ENCODE results near the gene BANF1.

Gene BANF1

DNA sequence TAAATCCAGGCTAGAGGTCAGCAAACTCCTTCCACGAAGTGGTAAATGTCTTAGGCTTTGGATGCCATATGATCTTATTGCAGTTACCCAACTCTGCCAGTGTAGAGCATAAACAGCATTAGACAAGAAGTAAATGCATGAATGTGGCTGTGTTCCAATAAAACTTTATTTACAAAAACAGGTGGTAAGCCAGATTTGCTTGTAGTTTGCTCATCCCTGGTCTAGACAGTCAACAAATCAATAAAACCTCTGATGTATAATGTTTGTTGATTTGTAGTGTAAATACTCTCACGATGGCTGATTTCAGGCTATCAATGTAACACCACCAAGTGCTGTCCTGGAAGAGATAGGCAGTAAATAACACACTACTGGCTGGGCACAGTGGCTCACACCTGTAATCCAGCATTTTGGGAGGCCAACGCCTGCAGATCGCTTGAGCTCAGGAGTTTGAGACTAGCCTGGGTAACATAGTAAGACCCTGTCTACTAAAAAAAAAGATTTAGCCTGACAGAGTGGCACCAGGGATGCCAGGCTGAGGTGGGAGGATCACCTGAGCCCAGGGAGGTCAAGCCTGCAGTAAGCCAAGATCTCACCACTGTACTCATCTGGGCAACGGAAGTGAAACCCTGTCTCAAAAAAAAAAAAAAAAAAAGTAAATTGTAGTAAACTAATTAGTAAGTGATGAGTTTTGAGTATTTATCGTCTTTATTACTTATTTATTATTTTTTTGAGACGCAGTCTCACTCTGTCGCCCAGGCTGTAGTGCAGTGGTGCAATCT is 30.8 kb downstream of the BANF1 start:
- H3K27ac Mint-ChIP-seq: no peak overlapping the region
- no peak overlapping the region for H3K4me3 Mint-ChIP-seq
- no peaks in the 10 kb centered on the region for H3K36me3 Mint-ChIP-seq (ENCODE audit: low read depth)
- H3K27me3 Mint-ChIP-seq (ENCODE audit: low read depth): peaks cover 3% of the 10 kb centered on the region
- H3K4me1 Mint-ChIP-seq (ENCODE audit: low read depth): no peaks in the 10 kb centered on the region
- H3K9me3 Mint-ChIP-seq: no peaks in the 10 kb centered on the region

DNA sequence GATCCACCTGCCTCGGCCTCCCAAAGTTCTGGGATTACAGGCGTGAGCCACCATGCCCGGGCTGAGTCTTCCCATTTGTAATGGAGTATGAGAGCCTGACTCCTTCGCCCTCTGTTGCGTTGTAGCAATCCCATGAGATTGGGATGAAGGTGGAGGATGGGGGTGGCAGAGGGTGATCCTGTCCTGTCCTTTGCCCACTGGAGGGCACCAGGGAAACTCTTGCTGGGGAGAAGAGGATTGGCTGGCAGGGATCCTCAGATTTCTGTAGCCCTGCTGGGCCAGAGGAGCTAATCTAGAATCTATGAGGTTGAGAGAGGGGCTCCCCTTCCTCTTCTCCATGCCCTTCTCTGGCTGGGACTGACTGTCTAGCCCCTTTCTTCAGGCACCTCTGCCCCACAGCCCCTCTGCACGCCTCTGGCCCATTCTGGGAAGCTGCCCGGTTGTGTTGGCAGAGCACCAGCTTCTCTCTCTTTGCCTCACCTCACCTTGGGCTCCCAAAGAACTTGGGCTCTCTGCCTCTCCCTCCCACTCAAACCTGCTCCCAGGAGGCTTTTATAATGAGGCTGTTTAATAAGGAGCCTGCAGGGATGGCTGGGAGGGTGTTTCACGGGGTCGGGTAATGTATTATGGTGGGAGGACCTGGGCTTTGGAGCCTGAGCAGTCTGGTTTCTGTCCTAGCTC is 33.5 kb downstream of the BANF1 start:
- no peaks in the 10 kb centered on the region for H3K4me1 Mint-ChIP-seq (ENCODE audit: low read depth)
- peaks cover 8% of the 10 kb centered on the region for H3K27me3 Mint-ChIP-seq (ENCODE audit: low read depth)
- H3K9me3 Mint-ChIP-seq: no peaks in the 10 kb centered on the region
- no peaks in the 10 kb centered on the region for H3K36me3 Mint-ChIP-seq (ENCODE audit: low read depth)
- H3K4me3 Mint-ChIP-seq: no peak overlapping the region
- no peak overlapping the region for H3K27ac Mint-ChIP-seq

DNA sequence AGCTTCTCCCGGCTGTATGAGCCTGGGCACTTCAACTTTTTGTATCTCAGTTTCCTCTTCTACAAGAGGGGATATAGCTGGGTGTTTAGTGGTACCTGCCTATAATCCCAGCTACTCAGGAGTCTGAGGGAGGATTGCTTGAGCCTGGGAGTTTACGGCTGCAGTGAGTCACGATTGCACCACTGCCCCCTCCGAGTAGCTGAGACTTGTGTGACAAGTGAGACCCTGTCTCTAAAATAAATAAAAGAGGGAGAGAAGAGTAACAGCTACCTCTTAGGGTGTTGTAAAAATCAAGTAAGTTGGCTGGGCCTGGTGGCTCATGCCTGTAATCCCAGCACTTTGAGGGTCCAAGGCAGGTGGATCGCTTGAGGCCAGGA is 34.0 kb downstream of the BANF1 start:
- no peak overlapping the region for H3K27ac Mint-ChIP-seq
- no peaks in the 10 kb centered on the region for H3K4me1 Mint-ChIP-seq (ENCODE audit: low read depth)
- no peaks in the 10 kb centered on the region for H3K36me3 Mint-ChIP-seq (ENCODE audit: low read depth)

DNA sequence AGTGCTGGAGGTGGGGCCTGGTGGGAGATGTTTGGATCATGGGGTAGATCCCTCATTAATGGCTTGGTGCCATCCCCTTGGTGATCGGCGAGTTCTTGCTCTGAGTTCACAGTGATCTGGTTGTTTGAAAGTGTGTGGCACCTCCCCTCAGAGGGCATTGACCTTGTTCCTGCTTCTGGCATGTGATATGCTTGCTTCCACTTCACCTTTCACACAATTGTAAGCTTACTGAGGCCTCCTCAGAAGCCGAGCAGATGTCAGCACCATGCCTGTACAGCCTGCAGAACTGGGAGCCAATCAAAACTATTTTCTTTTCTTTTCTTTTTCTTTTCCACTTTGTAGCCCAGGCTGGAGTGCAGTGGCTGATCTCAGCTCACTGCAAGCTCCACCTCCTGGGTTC is 35.0 kb downstream of the BANF1 start:
- Mint-ChIP-seq H3K27ac (no peak overlapping the region), H3K4me1 (ENCODE audit: low read depth) (no peaks in the 10 kb centered on the region), H3K27me3 (ENCODE audit: low read depth) (peaks cover 8% of the 10 kb centered on the region), H3K4me3 (no peak overlapping the region), H3K36me3 (ENCODE audit: low read depth) (no peaks in the 10 kb centered on the region), H3K9me3 (no peaks in the 10 kb centered on the region)

More for the DNA sequence above, 34.0 kb downstream of the BANF1 start:
- H3K9me3 Mint-ChIP-seq: no peaks in the 10 kb centered on the region
- no peak overlapping the region for H3K4me3 Mint-ChIP-seq
- peaks cover 8% of the 10 kb centered on the region for H3K27me3 Mint-ChIP-seq (ENCODE audit: low read depth)

DNA sequence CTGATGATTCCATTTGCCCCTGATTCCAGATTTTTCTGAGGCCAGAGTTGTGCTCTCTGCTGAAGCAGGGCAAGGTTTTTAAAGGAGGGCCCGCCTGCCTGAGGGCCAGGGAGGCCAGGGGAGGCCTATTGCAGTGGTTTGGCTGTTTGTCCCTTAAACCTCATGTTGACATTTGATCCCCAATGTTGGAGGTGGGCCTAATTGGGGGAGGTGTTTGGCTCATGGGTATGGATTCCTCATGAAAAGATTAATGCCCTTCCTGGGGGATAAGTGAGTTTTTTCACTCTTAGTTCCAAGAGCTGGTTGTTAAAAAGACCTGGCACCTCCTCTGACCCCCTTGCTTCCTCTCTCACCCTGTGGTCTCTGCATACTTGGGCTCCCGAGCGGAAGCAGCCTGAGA is 37.5 kb downstream of the BANF1 start:
- Mint-ChIP-seq H3K27ac (no peak overlapping the region), H3K4me1 (ENCODE audit: low read depth) (peaks cover 4% of the 10 kb centered on the region), H3K9me3 (no peaks in the 10 kb centered on the region), H3K4me3 (no peak overlapping the region), H3K36me3 (ENCODE audit: low read depth) (no peaks in the 10 kb centered on the region), H3K27me3 (ENCODE audit: low read depth) (peaks cover 6% of the 10 kb centered on the region)

DNA sequence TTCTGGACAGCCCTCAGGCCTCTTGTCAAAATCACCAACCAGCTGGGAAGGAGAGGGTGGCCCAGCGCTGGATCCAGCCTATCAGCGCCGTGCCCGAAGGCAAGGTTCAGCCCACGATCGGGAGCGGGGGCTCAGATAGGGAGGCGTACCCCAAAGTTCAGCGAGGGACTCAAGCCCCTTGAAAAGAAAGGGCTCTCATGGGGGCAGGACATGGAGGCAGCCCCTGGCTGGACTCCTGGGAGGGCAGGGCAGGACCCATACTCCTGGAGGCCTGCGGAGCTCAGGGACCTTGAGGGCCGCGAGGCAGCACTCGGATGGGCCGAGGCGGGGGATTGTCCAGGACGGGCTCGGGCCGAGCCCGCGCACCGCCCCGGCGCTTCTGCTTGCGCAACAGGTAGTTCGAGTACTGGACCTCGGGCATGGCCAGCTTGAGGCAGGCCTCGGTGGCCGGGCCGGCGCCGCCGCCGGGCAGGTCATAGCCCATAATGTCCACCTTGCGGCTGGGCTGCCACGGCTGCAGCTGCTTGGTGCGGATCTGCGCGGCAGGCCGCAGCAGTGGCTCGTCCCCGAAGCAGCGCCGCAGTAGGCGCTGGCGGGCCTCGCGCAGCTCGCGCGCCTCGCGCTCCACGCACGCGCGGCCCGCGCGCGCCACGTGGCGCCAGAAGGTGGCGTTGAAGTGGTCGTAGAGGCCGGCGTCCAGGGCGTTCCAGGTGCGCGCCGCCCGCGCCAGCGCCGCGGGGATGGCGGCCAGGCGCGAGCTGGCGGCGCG is 40.1 kb downstream of the BANF1 start:
- Mint-ChIP-seq H3K4me1 (ENCODE audit: low read depth) (peaks cover 9% of the 10 kb centered on the region), H3K27me3 (ENCODE audit: low read depth) (peaks cover 5% of the 10 kb centered on the region), H3K4me3 (no peak overlapping the region), H3K27ac (no peak overlapping the region), H3K9me3 (no peaks in the 10 kb centered on the region), H3K36me3 (ENCODE audit: low read depth) (no peaks in the 10 kb centered on the region)

DNA sequence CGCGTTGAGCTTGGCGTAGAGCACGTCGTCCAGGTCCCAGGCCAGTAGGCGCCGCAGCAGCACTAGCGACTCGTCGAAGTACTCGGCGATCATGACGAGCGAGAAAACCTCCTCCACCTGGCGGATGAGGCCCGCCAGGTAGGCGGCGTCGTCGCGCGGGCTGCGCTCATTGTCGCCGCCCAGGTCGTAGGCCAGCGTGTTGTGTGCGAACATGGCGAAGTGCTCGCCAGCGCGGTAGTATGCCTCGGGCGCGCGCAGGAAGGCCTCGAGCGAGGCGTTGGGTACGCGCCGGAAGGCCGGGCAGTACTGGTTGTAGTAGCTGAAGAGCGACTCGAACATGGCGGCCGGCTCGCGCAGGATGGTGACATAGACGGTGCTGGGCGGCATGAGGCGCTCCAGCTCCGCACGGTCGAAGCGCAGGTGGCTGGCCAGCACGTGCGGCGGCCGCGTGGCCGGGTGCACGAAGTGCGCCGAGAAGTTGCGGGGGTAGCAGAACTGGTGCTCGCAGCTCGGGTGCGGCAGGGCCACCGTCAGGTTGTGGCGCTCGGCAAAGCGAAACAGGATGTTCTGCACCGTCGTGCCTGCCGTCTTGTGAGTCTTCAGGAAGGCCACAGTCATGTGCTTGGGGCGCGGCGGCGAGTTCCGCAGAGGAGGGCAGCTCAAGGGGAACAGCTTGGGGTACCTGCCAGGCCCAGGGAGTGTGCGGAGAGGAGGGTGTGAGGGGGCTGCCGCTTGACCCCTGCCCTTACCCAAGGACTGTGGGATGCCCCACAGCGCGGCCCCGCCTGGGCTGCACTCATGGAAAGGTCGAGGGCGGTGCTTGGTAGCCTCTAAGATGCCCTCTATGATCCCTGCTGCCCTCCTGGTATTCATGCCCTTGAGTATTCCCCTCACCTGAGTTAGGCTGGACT is 40.9 kb downstream of the BANF1 start:
- H3K27ac Mint-ChIP-seq: no peak overlapping the region
- H3K9me3 Mint-ChIP-seq: no peaks in the 10 kb centered on the region
- H3K4me1 Mint-ChIP-seq (ENCODE audit: low read depth): peaks cover 9% of the 10 kb centered on the region
- H3K4me3 Mint-ChIP-seq: no peak overlapping the region
- H3K27me3 Mint-ChIP-seq (ENCODE audit: low read depth): peaks cover 5% of the 10 kb centered on the region
- no peaks in the 10 kb centered on the region for H3K36me3 Mint-ChIP-seq (ENCODE audit: low read depth)

DNA sequence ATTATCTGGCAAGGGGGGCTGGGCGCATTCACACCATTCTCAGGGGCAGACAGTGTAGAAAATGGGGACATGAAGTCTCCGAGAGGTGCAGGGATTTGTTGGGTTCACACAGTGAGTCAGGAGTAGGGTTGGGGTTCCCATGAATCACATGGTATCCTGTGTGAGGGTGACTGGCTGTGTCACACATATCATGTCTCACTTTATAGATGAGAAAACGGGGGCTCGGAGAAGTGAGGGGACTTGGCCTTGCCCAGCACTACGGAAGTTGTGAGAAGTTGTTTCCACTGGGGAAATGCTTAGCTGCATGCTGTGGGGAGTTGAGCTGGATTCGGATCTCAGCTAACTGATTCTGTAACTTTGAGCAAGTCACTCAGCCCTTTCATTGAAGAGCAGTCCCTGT is 42.5 kb downstream of the BANF1 start:
- Mint-ChIP-seq H3K9me3 (no peaks in the 10 kb centered on the region), H3K4me3 (peak overlapping the region; percentile 1), H3K27me3 (ENCODE audit: low read depth) (peaks cover 5% of the 10 kb centered on the region), H3K4me1 (ENCODE audit: low read depth) (peaks cover 14% of the 10 kb centered on the region), H3K36me3 (ENCODE audit: low read depth) (no peaks in the 10 kb centered on the region), H3K27ac (no peak overlapping the region)

DNA sequence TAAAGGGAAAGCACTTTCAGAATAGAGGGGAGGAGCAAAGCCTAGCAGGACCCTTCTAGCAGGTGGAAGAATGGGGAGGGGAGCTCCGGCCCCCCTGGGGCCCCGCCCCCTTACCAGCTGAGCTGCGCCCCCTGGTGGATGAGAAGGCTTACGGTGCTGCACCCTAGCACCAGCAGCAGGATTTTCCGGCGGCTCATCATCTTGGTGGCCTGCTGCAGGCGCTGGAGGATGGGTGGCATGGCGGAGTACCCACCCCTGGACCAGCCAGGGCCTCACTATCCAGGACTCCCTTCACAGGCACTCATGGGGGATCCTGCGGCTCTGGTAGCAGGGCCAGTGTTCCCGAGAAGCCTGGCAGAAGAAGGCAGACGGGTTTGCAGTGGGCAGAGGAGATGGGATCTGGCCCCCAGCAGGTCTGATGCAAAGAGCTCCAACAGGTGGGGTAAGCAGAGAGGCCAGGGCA is 42.9 kb downstream of the BANF1 start:
- H3K4me3 Mint-ChIP-seq: peak overlapping the region; percentile 1
- peaks cover 14% of the 10 kb centered on the region for H3K4me1 Mint-ChIP-seq (ENCODE audit: low read depth)

DNA sequence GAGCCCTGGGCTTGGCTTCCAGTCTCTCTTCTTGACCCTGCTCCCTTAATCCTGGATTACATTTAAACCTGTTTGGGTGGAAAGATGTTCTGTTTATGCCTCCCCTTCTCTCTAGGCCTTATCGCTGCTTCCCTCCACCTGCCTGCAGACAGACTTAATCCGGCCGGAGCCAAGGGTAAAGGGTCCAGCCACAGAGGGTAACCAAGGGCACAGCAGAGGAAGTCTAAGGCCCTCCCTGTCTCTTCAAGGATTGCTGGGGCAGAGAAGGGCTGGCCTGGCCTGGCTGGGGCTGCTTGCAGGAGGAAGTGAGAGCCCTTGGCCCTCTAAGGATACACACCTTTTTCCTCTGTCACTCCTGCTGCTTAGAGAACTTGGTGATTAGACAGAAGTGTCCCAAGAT is 44.6 kb downstream of the BANF1 start:
- peaks cover 5% of the 10 kb centered on the region for H3K27me3 Mint-ChIP-seq (ENCODE audit: low read depth)
- no peaks in the 10 kb centered on the region for H3K9me3 Mint-ChIP-seq
- no peak overlapping the region for H3K4me3 Mint-ChIP-seq
- peaks cover 25% of the 10 kb centered on the region for H3K4me1 Mint-ChIP-seq (ENCODE audit: low read depth)
- no peaks in the 10 kb centered on the region for H3K36me3 Mint-ChIP-seq (ENCODE audit: low read depth)
- no peak overlapping the region for H3K27ac Mint-ChIP-seq

More for the DNA sequence above, 42.9 kb downstream of the BANF1 start:
- H3K9me3 Mint-ChIP-seq: no peaks in the 10 kb centered on the region
- H3K27ac Mint-ChIP-seq: no peak overlapping the region
- H3K27me3 Mint-ChIP-seq (ENCODE audit: low read depth): peaks cover 5% of the 10 kb centered on the region
- no peaks in the 10 kb centered on the region for H3K36me3 Mint-ChIP-seq (ENCODE audit: low read depth)

DNA sequence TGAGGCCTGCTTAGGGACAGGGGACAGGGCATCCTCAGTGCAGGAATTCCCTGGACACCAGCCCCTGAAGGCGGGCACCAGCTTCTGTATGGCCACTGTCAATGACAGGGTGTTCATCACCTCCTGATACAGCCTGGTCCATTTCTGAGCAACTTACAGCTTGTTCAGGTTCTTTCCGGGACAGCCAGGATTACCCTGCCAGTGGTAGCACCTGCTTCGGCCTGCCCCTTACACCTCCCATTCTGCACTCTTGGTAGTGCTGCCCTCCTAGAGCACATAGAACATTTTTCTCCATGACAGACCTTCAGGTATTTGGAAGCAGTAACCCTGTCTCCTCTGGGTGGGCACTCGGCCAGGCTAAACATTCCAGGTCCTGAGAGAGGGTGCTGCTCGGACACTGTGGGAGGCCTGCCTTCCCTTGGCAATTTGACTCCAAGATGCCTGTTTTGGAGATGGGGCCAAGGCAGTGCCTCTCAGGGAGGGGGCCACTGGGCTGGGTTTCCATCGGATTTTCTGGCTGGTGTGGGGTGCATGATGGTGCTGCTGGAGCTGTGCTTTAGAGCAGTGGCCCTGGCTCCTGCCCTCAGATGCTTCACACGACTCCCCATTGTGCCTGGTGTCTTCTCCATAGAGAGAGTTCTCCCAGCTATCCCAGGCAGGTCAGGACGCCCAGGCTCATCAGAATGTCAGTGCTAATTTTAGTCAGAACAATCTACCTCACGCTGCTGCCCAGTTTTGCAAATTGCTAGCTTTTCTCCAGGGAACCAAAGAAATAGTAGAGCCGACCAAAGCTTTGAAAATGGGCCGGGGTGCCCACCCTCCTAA is 45.5 kb downstream of the BANF1 start:
- peaks cover 5% of the 10 kb centered on the region for H3K27me3 Mint-ChIP-seq (ENCODE audit: low read depth)
- no peak overlapping the region for H3K4me3 Mint-ChIP-seq
- H3K4me1 Mint-ChIP-seq (ENCODE audit: low read depth): peaks cover 29% of the 10 kb centered on the region
- no peaks in the 10 kb centered on the region for H3K9me3 Mint-ChIP-seq
- no peak overlapping the region for H3K27ac Mint-ChIP-seq
- H3K36me3 Mint-ChIP-seq (ENCODE audit: low read depth): peaks cover 6% of the 10 kb centered on the region

DNA sequence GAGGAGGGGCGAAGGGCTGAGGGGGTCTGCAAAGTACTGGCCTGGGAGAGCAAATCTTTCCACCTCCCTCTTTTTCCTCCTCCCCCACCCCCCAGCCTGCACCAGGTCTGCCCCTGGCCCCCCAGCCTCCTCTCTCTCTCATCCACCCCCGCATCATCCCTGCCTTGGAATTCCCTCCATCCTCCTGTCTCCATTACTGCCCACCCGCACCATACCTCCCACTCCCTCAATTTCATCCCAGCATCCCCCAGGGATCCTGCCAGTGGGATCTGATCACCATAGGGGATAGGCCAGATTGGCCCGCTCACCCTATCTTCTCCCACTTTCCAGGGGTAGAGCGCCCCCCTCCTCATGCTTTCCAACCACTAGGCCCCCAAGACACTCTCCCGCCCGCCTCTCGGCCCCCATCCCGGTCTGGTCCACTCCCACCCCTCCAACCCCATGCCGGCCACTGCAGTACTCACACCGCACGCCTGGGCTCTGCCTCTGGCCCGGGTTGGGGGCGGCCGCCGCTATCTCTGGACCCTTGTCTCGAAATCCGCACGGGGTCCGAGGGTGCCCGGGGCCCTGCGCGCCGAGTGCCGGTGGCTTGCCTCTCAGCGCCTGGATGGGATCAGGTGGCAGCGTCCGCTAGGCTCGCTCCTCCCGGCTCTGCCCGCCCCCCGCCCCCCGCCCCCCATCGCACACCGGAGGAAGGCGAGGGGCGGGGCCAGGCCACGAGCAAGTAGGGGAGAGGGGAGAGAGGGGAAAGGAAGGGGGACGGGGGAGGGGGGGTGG is 46.4 kb downstream of the BANF1 start, which contains the start of gene GAL3ST3:
Gene GAL3ST3 (minus strand): TSS at position 615 of the 777 bp plus-strand sequence. CDS start 3,746 bp downstream, outside the sequence.
- H3K27ac Mint-ChIP-seq: no peak within 1 kb of the TSS
- peaks cover 35% of the 10 kb centered on the region for H3K4me1 Mint-ChIP-seq (ENCODE audit: low read depth)
- no peak within 1 kb of the TSS for H3K4me3 Mint-ChIP-seq
- H3K27me3 Mint-ChIP-seq (ENCODE audit: low read depth): peaks cover 5% of the 10 kb centered on the region
- no peaks in the 10 kb centered on the region for H3K9me3 Mint-ChIP-seq
- H3K36me3 Mint-ChIP-seq (ENCODE audit: low read depth): peaks cover 11% of the 10 kb centered on the region
